Measurements from ENCODE around the gene ZNF649. TPM values are rescaled to one million over a fixed set of nuclear protein-coding genes. Genes with fewer than 3 reads are reported as not detected.

Gene ZNF649
- total and polyA plus RNA-seq, 10 of the 15 experiments (the other 5 are each of a cell fraction or from before 2014, with no cell fraction given) = 0.87 to 9.7 (median 4.7) TPM

DNA sequence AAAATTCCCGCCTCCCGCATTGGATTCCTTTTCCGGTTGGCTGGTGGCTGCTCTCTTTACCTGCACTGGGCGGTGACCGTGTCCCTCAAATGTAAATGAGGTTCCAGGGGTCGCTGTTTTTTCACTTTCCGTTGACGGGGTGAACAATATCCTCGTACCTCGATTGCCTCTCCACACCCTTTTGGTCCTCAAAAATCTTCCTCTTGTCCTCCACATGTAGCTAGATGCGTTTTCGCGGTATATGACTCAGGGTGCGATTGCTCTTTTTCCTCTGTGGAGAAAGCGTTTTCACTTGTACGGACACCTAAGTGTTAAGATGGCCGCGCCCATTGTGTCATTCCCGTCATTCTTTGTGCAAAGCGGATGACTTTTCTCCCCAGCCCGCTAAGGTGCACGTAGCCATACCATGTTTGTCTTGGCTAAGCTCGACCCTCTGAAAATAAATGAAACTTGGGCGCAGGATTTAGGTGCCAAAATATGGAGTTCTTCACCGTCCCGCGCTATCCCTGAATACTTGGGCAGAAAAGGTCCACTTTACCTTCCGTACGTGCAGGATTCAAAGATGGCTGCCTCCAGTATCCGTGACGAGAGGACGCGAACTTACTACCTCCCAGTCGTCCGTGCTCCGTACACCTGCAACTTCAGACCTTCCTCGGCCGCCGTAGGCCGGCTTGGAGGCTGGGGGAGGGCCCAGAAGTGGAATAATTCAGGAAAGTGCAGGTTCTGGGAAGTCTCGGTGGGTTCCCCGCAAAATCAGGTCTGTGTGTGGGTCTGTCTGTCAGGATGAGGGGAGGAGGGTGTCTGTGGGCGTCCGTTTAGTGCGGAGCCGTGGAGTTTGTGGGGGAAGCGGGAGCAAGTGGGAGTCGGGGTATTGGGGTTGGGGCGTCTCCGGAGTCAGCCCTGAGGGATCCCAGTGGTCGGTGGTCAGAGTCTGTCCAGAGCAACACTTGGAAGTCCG is 22.2 kb upstream of the ZNF649 start, which contains the start of gene ZNF613 (continued):
- TF ChIP-seq, protein P1, sequence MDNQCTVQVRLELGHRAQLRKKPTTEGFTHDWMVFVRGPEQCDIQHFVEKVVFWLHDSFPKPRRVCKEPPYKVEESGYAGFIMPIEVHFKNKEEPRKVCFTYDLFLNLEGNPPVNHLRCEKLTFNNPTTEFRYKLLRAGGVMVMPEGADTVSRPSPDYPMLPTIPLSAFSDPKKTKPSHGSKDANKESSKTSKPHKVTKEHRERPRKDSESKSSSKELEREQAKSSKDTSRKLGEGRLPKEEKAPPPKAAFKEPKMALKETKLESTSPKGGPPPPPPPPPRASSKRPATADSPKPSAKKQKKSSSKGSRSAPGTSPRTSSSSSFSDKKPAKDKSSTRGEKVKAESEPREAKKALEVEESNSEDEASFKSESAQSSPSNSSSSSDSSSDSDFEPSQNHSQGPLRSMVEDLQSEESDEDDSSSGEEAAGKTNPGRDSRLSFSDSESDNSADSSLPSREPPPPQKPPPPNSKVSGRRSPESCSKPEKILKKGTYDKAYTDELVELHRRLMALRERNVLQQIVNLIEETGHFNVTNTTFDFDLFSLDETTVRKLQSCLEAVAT (IDR thresholded peaks at IDR 0.05) = peak; percentile 96
- TF ChIP-seq YBX1 (IDR thresholded peaks at IDR 0.05) = no peak
- no peak for TF ChIP-seq MEF2A (IDR thresholded peaks at IDR 0.05; ENCODE audit: insufficient read depth, low read depth, low read length)
- TF ChIP-seq, protein P2, sequence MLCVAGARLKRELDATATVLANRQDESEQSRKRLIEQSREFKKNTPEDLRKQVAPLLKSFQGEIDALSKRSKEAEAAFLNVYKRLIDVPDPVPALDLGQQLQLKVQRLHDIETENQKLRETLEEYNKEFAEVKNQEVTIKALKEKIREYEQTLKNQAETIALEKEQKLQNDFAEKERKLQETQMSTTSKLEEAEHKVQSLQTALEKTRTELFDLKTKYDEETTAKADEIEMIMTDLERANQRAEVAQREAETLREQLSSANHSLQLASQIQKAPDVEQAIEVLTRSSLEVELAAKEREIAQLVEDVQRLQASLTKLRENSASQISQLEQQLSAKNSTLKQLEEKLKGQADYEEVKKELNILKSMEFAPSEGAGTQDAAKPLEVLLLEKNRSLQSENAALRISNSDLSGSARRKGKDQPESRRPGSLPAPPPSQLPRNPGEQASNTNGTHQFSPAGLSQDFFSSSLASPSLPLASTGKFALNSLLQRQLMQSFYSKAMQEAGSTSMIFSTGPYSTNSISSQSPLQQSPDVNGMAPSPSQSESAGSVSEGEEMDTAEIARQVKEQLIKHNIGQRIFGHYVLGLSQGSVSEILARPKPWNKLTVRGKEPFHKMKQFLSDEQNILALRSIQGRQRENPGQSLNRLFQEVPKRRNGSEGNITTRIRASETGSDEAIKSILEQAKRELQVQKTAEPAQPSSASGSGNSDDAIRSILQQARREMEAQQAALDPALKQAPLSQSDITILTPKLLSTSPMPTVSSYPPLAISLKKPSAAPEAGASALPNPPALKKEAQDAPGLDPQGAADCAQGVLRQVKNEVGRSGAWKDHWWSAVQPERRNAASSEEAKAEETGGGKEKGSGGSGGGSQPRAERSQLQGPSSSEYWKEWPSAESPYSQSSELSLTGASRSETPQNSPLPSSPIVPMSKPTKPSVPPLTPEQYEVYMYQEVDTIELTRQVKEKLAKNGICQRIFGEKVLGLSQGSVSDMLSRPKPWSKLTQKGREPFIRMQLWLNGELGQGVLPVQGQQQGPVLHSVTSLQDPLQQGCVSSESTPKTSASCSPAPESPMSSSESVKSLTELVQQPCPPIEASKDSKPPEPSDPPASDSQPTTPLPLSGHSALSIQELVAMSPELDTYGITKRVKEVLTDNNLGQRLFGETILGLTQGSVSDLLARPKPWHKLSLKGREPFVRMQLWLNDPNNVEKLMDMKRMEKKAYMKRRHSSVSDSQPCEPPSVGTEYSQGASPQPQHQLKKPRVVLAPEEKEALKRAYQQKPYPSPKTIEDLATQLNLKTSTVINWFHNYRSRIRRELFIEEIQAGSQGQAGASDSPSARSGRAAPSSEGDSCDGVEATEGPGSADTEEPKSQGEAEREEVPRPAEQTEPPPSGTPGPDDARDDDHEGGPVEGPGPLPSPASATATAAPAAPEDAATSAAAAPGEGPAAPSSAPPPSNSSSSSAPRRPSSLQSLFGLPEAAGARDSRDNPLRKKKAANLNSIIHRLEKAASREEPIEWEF (IDR thresholded peaks at IDR 0.05; ENCODE audit: insufficient replicate concordance, low read depth, low read length) = no peak
- TF ChIP-seq SMAD5 (IDR thresholded peaks at IDR 0.05; ENCODE audit: low read depth) = no peak
- no peak for TF ChIP-seq FOXM1 (IDR thresholded peaks at IDR 0.05; ENCODE audit: low read depth, low read length)
- TF ChIP-seq SREBF1 (IDR thresholded peaks at IDR 0.05; ENCODE audit: low read length) = no peak
- TF ChIP-seq, protein P3, sequence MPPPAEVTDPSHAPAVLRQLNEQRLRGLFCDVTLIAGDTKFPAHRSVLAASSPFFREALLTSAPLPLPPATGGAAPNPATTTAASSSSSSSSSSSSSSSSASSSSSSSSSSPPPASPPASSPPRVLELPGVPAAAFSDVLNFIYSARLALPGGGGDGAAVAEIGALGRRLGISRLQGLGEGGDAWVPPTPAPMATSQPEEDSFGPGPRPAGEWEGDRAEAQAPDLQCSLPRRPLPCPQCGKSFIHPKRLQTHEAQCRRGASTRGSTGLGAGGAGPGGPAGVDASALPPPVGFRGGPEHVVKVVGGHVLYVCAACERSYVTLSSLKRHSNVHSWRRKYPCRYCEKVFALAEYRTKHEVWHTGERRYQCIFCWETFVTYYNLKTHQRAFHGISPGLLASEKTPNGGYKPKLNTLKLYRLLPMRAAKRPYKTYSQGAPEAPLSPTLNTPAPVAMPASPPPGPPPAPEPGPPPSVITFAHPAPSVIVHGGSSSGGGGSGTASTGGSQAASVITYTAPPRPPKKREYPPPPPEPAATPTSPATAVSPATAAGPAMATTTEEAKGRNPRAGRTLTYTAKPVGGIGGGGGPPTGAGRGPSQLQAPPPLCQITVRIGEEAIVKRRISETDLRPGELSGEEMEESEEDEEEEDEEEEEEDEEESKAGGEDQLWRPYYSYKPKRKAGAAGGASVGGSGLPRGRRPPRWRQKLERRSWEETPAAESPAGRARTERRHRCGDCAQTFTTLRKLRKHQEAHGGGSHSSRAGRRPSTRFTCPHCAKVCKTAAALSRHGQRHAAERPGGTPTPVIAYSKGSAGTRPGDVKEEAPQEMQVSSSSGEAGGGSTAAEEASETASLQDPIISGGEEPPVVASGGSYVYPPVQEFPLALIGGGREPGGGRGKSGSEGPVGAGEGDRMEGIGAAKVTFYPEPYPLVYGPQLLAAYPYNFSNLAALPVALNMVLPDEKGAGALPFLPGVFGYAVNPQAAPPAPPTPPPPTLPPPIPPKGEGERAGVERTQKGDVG (CRISPR knock-in tag; IDR thresholded peaks at IDR 0.05) = no peak
- TF ChIP-seq RELA (IDR thresholded peaks at IDR 0.05; ENCODE audit: borderline replicate concordance, partially characterized antibody) = peak; percentile 8
- TF ChIP-seq, protein P4, sequence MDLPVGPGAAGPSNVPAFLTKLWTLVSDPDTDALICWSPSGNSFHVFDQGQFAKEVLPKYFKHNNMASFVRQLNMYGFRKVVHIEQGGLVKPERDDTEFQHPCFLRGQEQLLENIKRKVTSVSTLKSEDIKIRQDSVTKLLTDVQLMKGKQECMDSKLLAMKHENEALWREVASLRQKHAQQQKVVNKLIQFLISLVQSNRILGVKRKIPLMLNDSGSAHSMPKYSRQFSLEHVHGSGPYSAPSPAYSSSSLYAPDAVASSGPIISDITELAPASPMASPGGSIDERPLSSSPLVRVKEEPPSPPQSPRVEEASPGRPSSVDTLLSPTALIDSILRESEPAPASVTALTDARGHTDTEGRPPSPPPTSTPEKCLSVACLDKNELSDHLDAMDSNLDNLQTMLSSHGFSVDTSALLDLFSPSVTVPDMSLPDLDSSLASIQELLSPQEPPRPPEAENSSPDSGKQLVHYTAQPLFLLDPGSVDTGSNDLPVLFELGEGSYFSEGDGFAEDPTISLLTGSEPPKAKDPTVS (IDR thresholded peaks at IDR 0.05; ENCODE audit: low read depth, low read length) = no peak
- TF ChIP-seq CREM (IDR thresholded peaks at IDR 0.05; ENCODE audit: low read depth) = peak; percentile 90
- peak; percentile 31; the same call in 1 of the 2 replicates for TF ChIP-seq CBFB (IDR thresholded peaks at IDR 0.05; ENCODE audit: low read depth)
- TF ChIP-seq, protein P5, sequence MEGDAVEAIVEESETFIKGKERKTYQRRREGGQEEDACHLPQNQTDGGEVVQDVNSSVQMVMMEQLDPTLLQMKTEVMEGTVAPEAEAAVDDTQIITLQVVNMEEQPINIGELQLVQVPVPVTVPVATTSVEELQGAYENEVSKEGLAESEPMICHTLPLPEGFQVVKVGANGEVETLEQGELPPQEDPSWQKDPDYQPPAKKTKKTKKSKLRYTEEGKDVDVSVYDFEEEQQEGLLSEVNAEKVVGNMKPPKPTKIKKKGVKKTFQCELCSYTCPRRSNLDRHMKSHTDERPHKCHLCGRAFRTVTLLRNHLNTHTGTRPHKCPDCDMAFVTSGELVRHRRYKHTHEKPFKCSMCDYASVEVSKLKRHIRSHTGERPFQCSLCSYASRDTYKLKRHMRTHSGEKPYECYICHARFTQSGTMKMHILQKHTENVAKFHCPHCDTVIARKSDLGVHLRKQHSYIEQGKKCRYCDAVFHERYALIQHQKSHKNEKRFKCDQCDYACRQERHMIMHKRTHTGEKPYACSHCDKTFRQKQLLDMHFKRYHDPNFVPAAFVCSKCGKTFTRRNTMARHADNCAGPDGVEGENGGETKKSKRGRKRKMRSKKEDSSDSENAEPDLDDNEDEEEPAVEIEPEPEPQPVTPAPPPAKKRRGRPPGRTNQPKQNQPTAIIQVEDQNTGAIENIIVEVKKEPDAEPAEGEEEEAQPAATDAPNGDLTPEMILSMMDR (IDR thresholded peaks at IDR 0.05 in 2 of 3, conservative IDR thresholded peaks at IDR 0.05 in 1 of 3; ENCODE audit: control insufficient read depth in 2 of 3, extremely low read depth in 1 of 3, insufficient read depth in 1 of 3, low read depth in 3 of 3, low read length in 3 of 3) = peak in 2 of 3 experiments; percentile 5 to 22; a peak in 1 of 6 replicates
- no peak for TF ChIP-seq RAD21 (IDR thresholded peaks at IDR 0.05; ENCODE audit: insufficient read depth, low read depth, low read length)
